Fibroblast of lung (primary cell): Measurements from ENCODE around the gene CRBN.

ENCODE experiments used
- CTCF ChIP-seq, 2 donors: IDR thresholded peaks in 1 of 2; conservative IDR thresholded peaks in 1 of 2; 1 replicate in 1 of 2; 2 replicates in 1 of 2; pipeline ENCODE4 v1.5.1; 2011 to 2012; ENCODE audit warnings: low read length in 2 of 2, control low read depth in 1 of 2, inconsistent platforms in 1 of 2, low read depth in 1 of 2, mild to moderate bottlenecking in 1 of 2
- EZH2 ChIP-seq: IDR thresholded peaks from 2 replicates; pipeline ENCODE4 v1.5.1; 2012; ENCODE audit warnings: low read length, control low read depth, mild to moderate bottlenecking; ENCODE audit errors: missing control alignments

- TF ChIP-seq CTCF (conservative IDR thresholded peaks at IDR 0.05 in 1 of 2, IDR thresholded peaks at IDR 0.05 in 1 of 2; ENCODE audit: low read depth in 1 of 2, low read length in 2 of 2) (no peak), EZH2 (no peak)
Observed at GRCh38 chr3:3192286-3192675, 12.8 kb upstream of the CRBN start.
